Measurements from ENCODE around the gene STRAP.

Gene STRAP

GRCh38 chr12:15887043-15887817 is 5.0 kb downstream of the STRAP start:
- TF ChIP-seq FOXP2 (optimal IDR thresholded peaks at IDR 0.05; ENCODE audit: borderline replicate concordance, extremely low read depth, extremely low read length, insufficient read depth) (no peak), REST (IDR thresholded peaks at IDR 0.05; ENCODE audit: insufficient read depth in 1 of 2, low read depth in 2 of 2, low read length in 2 of 2) (no peak), POLR2AphosphoS5 (IDR thresholded peaks at IDR 0.05; ENCODE audit: low read depth, low read length) (no peak), SIN3A (IDR thresholded peaks at IDR 0.05; ENCODE audit: borderline replicate concordance, insufficient read depth, low read length) (no peak)

GRCh38 chr12:15892645-15893259 is 10.6 kb downstream of the STRAP start:
- no peak for TF ChIP-seq POLR2AphosphoS5 (IDR thresholded peaks at IDR 0.05; ENCODE audit: low read depth, low read length)
- no peak for TF ChIP-seq FOXP2 (optimal IDR thresholded peaks at IDR 0.05; ENCODE audit: borderline replicate concordance, extremely low read depth, extremely low read length, insufficient read depth)
- no peak for TF ChIP-seq SIN3A (IDR thresholded peaks at IDR 0.05; ENCODE audit: borderline replicate concordance, insufficient read depth, low read length)
- no peak for TF ChIP-seq REST (IDR thresholded peaks at IDR 0.05; ENCODE audit: insufficient read depth in 1 of 2, low read depth in 2 of 2, low read length in 2 of 2)
- TF ChIP-seq TAF1 (IDR thresholded peaks at IDR 0.05; ENCODE audit: borderline replicate concordance, insufficient read depth, low read length) = no peak

- TF ChIP-seq FOXP2 (optimal IDR thresholded peaks at IDR 0.05; ENCODE audit: borderline replicate concordance, extremely low read depth, extremely low read length, insufficient read depth) (no peak), REST (IDR thresholded peaks at IDR 0.05; ENCODE audit: insufficient read depth in 1 of 2, low read depth in 2 of 2, low read length in 2 of 2) (no peak), SIN3A (IDR thresholded peaks at IDR 0.05; ENCODE audit: borderline replicate concordance, insufficient read depth, low read length) (no peak)
These were observed 11.1 kb downstream of the STRAP start for GRCh38 chr12:15893260-15893659.

GRCh38 chr12:15896867-15897266 is 14.7 kb downstream of the STRAP start:
- TF ChIP-seq SIN3A (IDR thresholded peaks at IDR 0.05; ENCODE audit: borderline replicate concordance, insufficient read depth, low read length) = no peak
- TF ChIP-seq POLR2AphosphoS5 (IDR thresholded peaks at IDR 0.05; ENCODE audit: low read depth, low read length) = no peak
- no peak for TF ChIP-seq FOXP2 (optimal IDR thresholded peaks at IDR 0.05; ENCODE audit: borderline replicate concordance, extremely low read depth, extremely low read length, insufficient read depth)
- TF ChIP-seq REST (IDR thresholded peaks at IDR 0.05; ENCODE audit: insufficient read depth in 1 of 2, low read depth in 2 of 2, low read length in 2 of 2) = no peak
- TF ChIP-seq TAF1 (IDR thresholded peaks at IDR 0.05; ENCODE audit: borderline replicate concordance, insufficient read depth, low read length) = no peak
